HG03095 (cell line): Measurements from ENCODE around the gene AKAP6.
"Not testable (repeated sequence)": the region's sequence is repeated elsewhere in the genome, so short reads cannot be mapped to it uniquely, and the experiment has no call there.

Source experiments
- ATAC-seq: cut with Tn5 transposase; IDR thresholded peaks from one replicate; pipeline ENCODE4 v1.9.1; 2021; ENCODE audit warnings: moderate library complexity; ENCODE audit not compliant: unreplicated experiment

AKAP6 gene

DNA sequence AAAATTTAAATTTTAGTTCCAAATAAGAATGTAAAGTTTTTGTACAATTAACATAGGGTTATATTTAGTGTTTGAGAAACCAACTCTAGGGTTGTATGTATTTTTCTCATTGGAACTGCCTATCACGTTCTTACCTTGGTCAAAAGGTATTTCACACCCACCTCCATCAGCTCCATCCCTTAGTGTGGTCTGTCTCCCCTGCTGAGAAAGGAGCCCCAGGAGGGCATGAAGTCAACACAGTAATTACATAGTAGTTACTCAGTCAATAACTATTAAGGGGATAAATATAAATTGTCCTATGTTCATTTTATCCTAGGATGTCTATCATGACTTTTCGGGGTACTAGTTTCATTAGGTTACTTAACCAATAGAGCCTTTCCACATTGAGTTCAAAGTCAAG, 106.3 kb downstream of the AKAP6 start:
- no peak for ATAC-seq

DNA sequence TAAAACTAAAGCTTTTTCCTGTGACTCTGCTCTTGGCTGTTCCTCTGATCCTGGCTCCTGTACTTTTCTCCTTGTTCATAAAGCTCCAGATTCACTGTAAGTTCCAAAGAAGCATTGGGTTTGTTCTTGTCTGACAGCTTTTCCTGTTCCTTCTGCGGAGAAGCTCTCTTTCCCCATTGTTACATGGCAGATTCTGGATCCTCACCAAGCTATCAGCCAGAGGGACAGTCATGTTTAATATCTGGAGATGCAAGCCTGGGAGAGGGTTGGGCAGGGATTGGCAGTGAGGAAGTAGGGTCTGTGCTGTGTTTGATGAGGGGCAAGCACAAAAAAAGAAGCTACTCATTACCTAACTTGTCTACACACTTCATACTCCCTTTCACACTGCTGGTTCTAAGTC, 107.9 kb downstream of the AKAP6 start:
- no peak for ATAC-seq

DNA sequence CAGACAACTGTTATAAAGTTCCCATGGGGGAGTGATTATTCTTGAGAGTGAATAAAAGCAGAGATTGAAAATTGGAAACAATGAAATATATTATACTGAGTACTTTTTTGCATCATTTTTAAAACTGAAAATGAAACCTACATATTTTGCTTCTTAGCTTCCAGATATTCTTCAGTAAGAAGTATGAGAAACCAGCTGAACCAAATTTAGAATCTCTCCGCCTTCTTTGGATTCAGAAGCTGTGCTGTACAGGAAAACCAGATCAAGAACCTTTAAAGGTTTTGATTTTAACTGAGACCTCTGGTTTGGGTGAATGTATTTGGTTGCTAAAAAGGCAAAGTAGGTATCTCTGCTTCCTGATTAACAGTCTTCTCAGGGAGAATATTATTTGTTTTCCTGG, 109.4 kb downstream of the AKAP6 start:
- ATAC-seq = no peak

DNA sequence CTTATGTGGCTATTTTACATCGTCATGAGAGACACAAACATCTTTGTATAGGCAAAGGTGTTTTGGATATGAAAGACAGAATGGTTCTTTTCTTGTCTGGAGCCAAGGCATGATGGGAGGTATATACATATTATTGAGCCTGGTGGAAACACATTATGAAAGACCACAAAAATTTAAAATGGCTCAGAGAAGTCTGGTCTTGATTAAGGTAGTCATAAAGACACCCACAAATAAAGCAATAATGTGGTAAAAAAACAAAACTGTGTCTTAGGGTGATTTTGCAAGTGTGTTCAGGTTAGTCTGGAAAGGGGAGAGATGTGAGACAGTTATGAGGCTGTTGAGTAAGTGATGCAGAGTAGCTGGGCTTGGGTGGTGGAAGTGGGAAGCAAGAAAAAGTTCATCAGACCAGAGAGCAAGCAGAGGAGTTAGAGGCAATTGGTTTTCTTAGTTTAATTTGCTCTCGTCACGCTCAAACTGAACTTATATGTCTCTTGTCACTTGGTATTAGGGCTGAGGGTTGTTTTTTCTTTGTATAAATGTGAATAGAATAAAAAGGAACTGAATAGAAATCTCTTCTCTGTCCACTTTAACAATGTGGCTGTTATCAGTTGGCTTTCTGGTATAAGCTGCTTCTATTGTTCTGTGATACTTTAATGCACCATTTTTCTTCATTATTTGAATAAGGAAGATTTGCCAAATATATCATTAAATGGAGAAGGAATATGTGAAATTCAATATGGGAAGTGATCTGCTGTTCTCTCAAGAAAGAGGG, 115.0 kb downstream of the AKAP6 start:
- ATAC-seq = no peak

DNA sequence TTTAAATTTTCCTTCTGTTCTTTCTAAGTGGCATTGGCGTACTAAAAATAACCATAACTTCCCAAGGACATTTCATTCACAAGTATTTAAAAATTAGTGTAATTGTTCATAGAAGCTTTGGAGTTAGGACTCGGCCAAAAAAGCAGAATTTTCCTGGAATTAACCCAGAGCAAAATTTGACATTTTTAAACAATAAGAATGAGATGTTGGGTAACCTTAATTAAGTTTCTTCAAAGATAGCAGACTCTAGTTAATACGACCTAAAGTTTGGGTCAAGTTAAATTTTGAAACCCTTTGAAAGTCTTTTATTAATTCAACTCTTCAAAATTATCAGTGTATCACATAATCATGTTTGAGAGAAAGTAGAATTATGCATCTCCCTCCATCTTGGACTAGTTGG, 118.3 kb downstream of the AKAP6 start:
- ATAC-seq = no peak

DNA sequence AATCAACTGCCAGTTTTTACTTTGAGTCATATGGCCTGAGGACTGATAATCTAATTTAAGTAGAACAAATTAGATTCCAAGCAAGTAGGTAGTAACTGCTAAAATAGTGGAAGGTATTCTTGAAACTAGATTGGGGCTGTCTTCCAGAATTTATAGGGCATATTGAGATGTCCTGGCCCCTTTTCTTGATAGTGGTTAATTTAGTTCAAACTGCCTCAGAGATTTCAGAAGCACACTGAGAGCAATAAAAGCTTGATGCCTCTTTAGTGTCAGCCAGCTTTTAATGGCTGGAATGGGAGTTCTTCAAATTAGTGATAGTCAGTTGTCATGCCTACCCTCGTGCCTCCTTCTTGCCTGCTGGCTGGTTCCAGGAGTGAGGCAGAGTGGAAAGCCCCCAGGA, 120.5 kb downstream of the AKAP6 start:
- no peak for ATAC-seq

DNA sequence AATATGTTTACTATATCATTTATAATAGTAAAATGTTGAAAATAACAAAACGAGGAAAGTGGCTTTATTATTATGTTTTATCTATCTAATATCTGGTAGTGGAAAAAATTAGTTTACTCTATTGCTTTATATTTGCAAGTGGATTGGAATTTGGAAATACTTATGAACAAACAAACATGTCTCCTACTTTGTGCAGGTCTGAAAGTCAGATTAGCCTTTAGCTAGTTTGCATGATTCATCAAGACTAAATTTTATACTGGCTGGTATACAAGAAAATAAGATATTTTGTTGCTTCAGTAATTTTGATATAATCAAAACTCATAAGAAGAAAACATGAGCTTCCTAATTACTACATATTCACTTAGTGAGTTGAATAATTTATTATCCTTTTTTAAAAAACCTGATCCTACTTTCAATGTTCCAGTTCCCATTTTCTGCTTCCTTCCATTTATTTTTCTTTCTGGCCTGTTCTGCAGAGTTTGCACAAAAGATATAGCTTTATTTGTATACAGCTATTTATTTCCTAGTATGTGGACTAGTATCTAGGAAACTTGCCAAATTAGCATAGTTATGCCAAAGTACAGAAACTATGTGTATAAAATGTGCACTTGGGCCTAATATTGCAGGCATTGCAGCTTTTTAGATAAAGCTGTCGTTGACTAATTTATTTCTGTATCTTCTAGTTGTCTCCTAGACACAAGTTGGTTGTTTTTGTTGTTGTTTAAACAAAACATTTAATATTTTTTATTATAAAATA, 122.0 kb downstream of the AKAP6 start:
- no peak for ATAC-seq

DNA sequence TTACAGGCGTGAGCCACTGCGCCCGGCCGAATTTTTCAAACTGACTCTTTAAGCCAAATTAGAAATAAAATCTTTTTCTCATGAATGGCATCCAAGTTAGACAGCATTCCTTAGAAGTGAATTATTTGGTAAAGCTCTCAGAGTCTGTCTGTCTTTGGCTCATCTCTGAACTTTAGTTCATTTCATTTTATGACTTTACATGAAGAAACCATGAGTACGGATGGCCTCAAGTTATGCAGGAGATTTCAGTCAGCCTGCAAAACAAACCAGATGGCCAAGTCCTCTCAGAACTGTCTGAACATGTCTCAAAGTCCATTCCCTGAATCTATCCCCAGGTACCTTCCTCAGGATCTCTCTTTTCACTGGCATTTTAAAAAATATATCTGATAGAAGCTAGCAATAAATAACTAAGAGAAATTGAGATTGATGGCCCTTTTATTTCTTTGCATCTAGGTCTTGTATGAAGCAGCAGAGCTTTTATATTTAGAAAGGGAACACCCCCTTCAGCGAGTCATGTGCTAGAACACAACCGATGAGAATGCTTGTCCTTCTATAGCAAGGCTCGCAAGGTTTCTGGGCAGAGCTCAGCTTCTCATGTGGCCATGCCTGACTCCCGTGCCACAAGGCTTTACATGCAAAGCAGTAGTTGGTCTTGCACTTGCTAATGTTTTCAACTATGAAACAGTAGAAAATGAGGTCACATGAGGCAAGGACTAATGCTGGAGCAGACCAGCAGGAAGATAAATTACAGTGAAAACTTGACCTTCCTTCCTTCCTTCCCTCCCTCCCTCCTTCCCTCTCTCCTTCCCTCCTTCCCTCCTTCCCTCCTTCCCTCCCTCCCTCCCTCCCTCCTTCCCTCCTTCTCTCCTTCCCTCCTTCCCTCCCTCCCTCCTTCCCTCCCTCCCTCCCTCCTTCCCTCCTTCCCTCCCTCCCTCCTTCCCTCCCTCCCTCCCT, 125.0 kb downstream of the AKAP6 start:
- ATAC-seq = no peak

DNA sequence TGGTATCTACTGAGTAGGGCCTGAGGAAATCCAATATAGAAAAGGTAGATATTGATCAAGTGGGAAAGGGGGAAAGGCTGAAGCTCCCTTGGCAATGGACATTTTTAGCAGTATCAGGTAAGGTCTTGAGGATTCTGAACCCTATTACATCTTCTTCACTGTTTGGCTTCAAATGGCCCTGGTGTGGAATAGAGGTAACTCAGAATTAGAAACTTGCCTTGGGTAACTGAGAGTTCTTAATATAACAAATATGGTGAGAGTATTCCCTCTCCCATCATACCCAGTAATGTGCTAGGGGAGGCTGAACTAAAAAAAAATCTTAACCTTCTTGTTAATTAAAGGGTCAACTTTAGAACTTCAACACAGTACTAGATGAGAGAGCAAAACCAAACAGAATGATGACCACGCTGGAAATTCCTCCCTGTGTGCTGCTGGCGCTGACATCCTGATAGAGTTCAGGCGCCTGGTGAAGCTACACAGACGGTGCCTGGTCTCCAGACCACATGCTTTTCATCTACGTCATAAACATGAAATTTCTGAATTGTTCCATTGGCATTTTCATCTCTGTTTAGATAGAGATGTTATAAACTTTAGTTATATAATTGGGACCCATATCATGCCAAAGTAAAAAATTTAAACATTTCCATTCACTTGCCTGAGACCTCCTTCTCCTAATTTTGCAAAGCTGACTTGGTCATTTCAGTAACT, 128.3 kb downstream of the AKAP6 start:
- no peak for ATAC-seq

DNA sequence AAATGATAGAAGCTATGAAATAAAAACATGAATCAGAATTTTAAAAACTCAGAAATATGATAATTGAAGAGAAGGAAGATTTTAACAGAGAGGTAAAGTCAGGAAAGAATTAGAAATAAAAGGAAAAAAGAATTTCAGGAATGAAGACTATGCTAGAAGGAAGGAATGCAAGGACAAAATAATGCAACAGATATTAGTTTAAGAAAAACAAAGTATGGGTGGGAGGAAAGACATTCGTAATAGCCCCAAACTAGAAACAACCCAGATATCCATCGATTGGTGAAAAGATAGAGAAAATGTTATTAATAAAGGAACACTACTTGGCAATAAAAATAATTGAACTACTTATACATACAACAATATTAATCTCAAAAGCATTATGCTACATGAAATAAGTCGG, 129.6 kb downstream of the AKAP6 start:
- no peak for ATAC-seq

DNA sequence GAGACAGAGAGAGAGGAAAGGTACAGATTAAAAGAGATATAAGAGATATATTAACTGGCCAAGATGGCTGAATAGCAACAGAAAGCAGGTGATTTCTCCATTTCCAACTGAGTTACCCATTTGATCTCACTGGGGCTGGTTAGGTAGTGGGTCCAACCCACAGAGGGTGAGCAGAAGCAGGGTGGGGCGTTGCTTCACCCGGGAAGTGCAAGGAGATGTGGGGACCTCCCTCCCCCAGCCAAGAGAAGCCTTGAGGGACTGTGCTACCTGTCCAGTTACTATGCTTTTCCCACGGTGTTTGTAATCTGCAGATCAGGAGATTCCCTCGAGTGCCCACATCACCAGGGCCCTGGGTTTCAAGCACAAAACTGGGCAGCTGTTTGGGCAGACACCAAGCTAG, 131.2 kb downstream of the AKAP6 start:
- ATAC-seq = no peak

DNA sequence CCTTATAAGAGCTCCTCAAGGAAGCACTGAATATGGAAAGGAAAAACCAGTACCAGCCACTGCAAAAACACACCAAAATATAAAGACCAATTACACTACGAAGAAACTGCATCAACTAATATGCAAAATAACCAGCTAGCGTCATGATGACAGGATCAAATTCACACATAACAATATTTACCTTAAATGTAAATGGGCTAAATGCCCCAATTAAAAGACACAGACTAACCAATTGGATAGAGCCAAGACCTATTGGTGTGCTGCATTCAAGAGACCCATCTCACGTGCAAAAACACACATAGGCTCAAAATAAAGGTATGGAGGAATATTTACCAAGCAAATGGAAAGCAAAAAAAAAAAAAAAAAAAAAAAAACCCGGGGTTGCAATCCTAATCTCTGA, 133.5 kb downstream of the AKAP6 start:
- ATAC-seq = not testable (repeated sequence)

DNA sequence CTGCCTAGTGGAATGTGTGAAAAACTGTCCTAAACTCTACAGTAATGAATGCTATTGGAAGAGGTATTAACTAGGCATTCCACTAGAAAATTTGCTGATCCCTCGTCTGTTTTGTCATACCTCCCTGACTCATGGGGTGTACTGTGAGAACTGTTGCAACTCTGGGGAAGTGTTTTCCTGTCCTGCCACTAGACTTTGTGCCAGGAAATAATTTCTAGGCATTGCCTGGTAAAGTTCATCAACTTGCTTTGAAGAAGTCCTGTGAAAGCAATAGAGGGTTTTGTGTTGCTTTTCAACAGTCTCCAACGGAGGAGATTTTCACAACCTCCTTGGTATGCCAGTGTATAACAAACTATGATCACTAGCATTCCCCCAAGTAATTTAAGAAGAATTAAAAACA, 139.9 kb downstream of the AKAP6 start:
- ATAC-seq = no peak

DNA sequence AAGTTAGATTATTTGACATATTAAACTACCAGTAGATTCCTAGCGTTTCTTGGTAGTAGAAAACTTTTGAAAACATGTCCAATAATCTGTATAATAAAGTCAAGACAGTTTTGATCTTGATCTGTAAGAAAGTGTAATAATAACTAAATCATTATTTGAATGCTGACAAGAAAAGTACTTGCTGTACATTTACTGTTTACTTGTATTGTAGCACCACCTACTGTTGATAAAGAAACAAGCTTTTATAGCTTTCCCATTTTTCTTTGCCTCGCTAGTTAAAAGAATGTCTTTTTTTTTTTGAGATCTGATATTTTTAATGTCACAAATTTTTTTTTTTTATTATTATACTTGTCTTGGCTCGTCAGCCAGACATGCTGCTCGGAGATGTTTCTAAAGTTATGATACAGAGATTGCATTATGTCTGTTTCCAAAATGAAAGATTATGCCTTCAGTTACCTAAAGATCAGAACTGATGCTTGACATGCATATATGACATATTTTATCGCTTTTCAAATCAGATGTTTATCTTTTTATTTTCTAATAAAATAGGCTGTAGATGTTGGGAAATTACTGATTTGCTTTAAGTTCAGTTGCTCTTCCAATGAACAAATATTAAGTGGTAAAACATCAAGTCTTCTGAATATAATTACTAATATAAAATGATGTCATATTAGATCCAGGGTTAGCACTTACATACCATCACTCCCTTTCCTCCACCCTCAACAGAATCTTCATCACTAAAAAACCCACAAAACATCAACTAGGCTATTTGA, 140.5 kb downstream of the AKAP6 start:
- ATAC-seq = no peak

DNA sequence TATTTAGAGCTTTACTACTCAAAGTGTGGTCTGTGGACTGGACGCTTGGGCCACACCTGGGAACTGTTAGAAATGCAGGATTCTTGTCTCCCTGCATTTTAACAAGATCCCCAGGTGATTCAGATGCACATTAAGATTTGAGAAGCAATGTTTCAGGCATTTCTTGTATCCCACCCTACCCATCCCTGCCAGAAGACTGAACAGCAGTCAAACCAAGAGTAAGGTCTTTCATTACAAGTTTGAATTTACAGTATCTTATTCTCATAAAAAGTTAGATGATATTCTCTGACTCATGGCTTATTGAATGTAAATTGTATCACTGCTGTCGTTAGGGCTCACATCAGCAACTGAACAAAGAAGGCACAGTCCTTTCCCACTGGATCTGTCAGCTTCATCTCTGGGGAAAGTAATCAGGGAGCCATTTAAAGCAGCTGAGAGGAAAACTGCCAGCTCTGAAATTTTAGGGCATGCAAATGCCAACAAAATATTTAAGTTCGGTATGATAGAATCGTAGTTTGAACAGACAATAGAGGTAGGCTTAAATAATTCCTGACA, 141.1 kb downstream of the AKAP6 start:
- ATAC-seq = no peak

DNA sequence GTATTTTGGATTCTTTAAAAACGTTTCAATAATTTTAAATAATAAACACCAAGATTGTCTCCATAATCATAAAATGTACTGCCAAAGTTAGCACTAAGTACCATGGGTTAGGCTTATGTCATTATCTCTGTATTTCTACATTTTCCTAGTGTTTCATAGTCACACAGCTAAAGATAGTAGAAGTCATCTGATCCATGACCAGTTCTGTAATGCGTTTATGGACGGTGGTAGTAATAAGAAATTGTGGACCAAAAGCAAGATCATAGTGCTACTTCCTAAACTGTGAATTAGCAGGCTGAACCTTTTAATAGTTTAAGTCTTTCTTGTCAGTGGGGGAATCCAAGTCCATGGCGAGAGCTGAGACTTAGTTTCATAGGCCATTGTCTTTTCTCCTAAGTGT, 142.1 kb downstream of the AKAP6 start:
- no peak for ATAC-seq

DNA sequence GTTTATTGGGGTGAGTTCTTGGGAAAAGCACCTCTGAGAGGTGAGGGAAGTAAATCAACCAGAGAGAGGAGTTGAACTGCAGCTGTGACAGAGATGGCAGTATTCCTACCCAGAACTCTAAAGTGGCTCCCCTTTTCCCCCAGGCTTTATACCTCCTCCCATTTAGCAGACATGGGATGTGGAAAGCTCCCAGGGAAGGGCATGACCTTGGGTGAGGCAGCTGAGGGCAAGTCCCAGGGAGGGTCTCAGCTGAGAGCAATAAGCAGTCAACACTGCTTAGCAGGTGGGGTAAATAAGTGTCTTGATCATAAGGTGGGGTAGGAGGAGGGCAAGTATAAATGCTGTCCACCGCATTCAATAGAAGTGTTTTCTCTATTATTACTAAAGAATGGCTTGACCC, 143.0 kb downstream of the AKAP6 start:
- no peak for ATAC-seq

DNA sequence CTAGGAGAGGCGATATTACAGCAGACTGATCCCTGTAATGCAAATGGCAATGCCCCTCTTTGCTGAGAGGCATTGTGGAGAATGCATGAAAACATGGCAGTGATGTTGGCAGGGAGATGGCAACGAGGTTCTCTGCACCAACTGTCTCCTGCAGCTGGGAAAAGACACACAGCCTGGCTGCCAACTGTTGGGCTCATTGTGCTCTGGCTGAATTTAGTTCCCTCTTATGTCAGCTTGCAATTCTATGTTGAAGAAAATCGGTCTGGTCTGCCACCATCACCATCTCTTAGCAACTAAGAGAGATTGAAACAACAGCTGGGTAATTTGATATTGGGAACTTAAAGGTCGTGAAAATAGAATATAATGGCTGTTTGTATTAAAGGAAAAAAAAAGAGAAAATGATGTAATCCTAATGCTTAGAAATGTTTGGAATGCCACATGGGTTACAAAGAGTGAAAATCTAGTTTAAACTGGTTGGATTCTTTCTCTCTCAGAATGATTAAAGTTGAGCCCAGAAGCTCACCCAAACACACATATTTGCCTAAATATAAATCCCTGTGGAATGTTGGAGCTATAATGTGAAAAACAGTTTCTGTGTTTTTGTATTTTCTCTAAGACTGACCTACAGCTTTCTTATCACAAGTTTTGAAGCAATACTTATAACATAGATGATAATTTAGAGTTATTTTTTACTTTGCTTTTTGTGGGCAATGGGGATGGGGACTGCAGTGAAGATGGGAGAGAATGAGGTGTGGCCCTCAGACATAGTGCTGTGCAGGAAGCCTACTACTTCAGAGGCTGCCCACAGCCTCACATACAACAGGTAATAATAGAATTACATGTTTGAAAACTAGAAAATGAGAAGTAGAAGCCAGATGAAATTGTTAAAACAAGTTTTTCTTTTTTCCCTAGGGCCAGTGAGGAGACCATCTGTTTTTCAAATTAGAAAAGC, 143.7 kb downstream of the AKAP6 start:
- no peak for ATAC-seq

DNA sequence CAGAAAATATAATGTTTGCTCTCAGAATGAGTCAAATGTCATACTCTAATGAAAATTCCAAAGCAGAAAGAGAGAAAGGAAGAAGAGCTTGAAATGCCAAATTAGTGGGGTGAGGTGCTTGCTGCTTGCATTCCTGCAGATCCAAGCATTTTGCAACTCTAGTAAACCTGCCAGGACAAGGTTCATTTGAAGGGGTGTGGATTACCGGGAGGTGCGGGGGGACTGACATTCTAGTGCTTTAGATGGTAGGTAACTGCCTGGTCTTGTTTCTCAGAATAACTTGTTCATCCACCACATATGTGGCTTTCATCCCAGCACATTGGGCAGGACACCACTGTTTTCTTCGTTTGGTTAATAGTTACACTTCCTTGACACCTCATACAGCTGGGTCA, 144.4 kb downstream of the AKAP6 start:
- no peak for ATAC-seq
